HCT116 (cell line): Measurements from ENCODE around the gene TTC6. TPM values are rescaled to one million over a fixed set of nuclear protein-coding genes. Genes with fewer than 3 reads are reported as not detected.

Experiments
- ATAC-seq: fragments of 200-7000 bp; cut with Tn5 transposase; 2 replicates; pipeline ENCODE4 v1.9.1; 2020; ENCODE audit warnings: mild to moderate bottlenecking, moderate library complexity
- BruUV-seq: library from RNA; stranded (reverse); fragments of 400-500 nt; replicated peaks from 2 replicates; lab custom pipeline; 2021; lab: Mats Ljungman, UMichigan
- CTCF ChIA-PET: fragments of 300-600 bp; sonication (Branson Sonifier 250); formaldehyde crosslinking; loops from one replicate; lab custom pipeline; 2021; ENCODE audit warnings: antibody characterized with exemption; lab: Charles Lee
- POLR2A ChIA-PET: fragments of 300-600, 350-600 bp; sonication (Branson Sonifier 250); formaldehyde crosslinking; loops from one replicate; lab custom pipeline; 2021; ENCODE audit warnings: antibody characterized with exemption; lab: Charles Lee
- RAD21 ChIA-PET, 2 experiments: fragments of 300-600 bp; sonication (Branson Sonifier 250); formaldehyde crosslinking; loops; one replicate each; lab custom pipeline; 2023; ENCODE audit warnings: low total read pairs in 2 of 2; ENCODE audit not compliant: uncharacterized antibody in 2 of 2, unreplicated experiment in 2 of 2, low non-redundant PET in 1 of 2; lab: Charles Lee
- DNase-seq: peaks from one replicate; pipeline ENCODE4 v3.0.0-alpha.2; 2010; ENCODE audit warnings: low read depth, low spot score
- H2AFZ ChIP-seq: fragments of 200-600 bp; shearing (Covaris generic), sonication (generic); 2 replicates; pipeline ENCODE4 v1.6.1; 2017; ENCODE audit warnings: low read depth, mixed run types, mixed read lengths, antibody characterized with exemption, low read length; ENCODE audit not compliant: poor library complexity, severe bottlenecking
- H3K27ac ChIP-seq: 2 replicates; pipeline ENCODE4 v1.5.1; 2012; ENCODE audit warnings: low read depth, low read length
- H3K27me3 ChIP-seq: fragments of 200-600 bp; sonication (generic); 2 replicates; pipeline ENCODE4 v1.6.1; 2016; ENCODE audit warnings: mixed run types, low read length, mixed read lengths; ENCODE audit not compliant: insufficient read depth
- H3K36me3 ChIP-seq, 2 experiments: fragments of 200-500 bp in 1 of 2; fragments of 200-600 bp in 1 of 2; sonication (Bioruptor generic) in 1 of 2; sonication (generic) in 1 of 2; 2 replicates each; pipeline versions ENCODE4 v1.5.1 to v1.6.1; 2014 to 2016; ENCODE audit warnings: low read length in 2 of 2, inconsistent platforms in 1 of 2, mixed read lengths in 1 of 2, mixed run types in 1 of 2; ENCODE audit not compliant: insufficient read depth in 2 of 2, control insufficient read depth in 1 of 2
- H3K4me1 ChIP-seq, 2 experiments: fragments of 200-600 bp in 1 of 2; sonication (generic) in 1 of 2; 2 replicates each; pipeline versions ENCODE4 v1.5.1 to v1.6.1; 2012 to 2017; ENCODE audit warnings: low read length in 2 of 2, inconsistent platforms in 1 of 2, mild to moderate bottlenecking in 1 of 2, mixed read lengths in 1 of 2, mixed run types in 1 of 2, moderate library complexity in 1 of 2; ENCODE audit not compliant: insufficient read depth in 2 of 2, control insufficient read depth in 1 of 2
- H3K4me2 ChIP-seq: fragments of 200-600 bp; sonication (generic); 2 replicates; pipeline ENCODE4 v1.6.1; 2017; ENCODE audit warnings: mixed run types, low read length, mixed read lengths
- H3K4me3 ChIP-seq, 2 experiments: fragments of 200-600 bp in 1 of 2; sonication (generic) in 1 of 2; replicated peaks in 1 of 2; 2 replicates each; pipeline ENCODE4 v1.5.1; 2011 to 2016; ENCODE audit warnings: low read length in 2 of 2, control low read depth in 1 of 2, low read depth in 1 of 2, mild to moderate bottlenecking in 1 of 2, mixed read lengths in 1 of 2, mixed run types in 1 of 2
- H3K79me2 ChIP-seq: fragments of 200-600 bp; sonication (generic); 2 replicates; pipeline ENCODE4 v1.6.1; 2017; ENCODE audit warnings: mild to moderate bottlenecking, mixed run types, low read length, moderate library complexity, mixed read lengths; ENCODE audit not compliant: insufficient read depth
- H3K9ac ChIP-seq: fragments of 200-600 bp; sonication (generic); 2 replicates; pipeline ENCODE4 v1.6.1; 2016; ENCODE audit warnings: low read length, mixed read lengths
- H3K9me2 ChIP-seq: fragments of 200-600 bp; sonication (generic), shearing (Covaris generic); 2 replicates; pipeline ENCODE4 v1.6.1; 2017; ENCODE audit warnings: mixed run types, mild to moderate bottlenecking, moderate library complexity; ENCODE audit not compliant: insufficient read depth
- H3K9me3 ChIP-seq, 2 experiments: fragments of 200-500 bp in 1 of 2; fragments of 200-600 bp in 1 of 2; sonication (Bioruptor generic) in 1 of 2; sonication (generic) in 1 of 2; 2 replicates each; pipeline ENCODE4 v1.6.1; 2014 to 2017; ENCODE audit warnings: low read length in 2 of 2, mixed read lengths in 2 of 2, inconsistent platforms in 1 of 2, low read depth in 1 of 2, mild to moderate bottlenecking in 1 of 2, mixed run types in 1 of 2, moderate library complexity in 1 of 2; ENCODE audit not compliant: control insufficient read depth in 1 of 2, insufficient read depth in 1 of 2
- H4K20me1 ChIP-seq: fragments of 200-600 bp; sonication (generic), shearing (Covaris generic); 2 replicates; pipeline ENCODE4 v1.6.1; 2017; ENCODE audit warnings: mixed run types, mild to moderate bottlenecking, moderate library complexity; ENCODE audit not compliant: insufficient read depth
- CEBPB ChIP-seq: IDR thresholded peaks from 2 replicates; pipeline ENCODE4 v1.6.1; 2012; ENCODE audit warnings: low read depth
- EGR1 ChIP-seq: IDR thresholded peaks from 2 replicates; pipeline ENCODE4 v1.6.1; 2012; ENCODE audit warnings: low read depth
- FOSL1 ChIP-seq: IDR thresholded peaks from 2 replicates; pipeline ENCODE4 v1.6.1; 2012; ENCODE audit warnings: low read depth
- JUND ChIP-seq: IDR thresholded peaks from 2 replicates; pipeline ENCODE4 v1.6.1; 2012
- REST ChIP-seq: IDR thresholded peaks from 2 replicates; pipeline ENCODE4 v1.6.1; 2012; ENCODE audit warnings: low read depth
- SRF ChIP-seq: IDR thresholded peaks from 2 replicates; pipeline ENCODE4 v1.6.1; 2012; ENCODE audit warnings: low read depth
- TCF7L2 ChIP-seq: IDR thresholded peaks from 2 replicates; pipeline ENCODE4 v1.7.0; 2011; ENCODE audit warnings: borderline replicate concordance, inconsistent platforms; ENCODE audit not compliant: insufficient read depth, insufficient read length; ENCODE audit errors: extremely low read depth
- YY1 ChIP-seq: IDR thresholded peaks from 2 replicates; pipeline ENCODE4 v1.6.1; 2011; ENCODE audit warnings: low read length, low read depth, moderate library complexity, mild to moderate bottlenecking; ENCODE audit not compliant: insufficient replicate concordance; ENCODE audit errors: extremely low read depth
- ZFX ChIP-seq: fragments of 450-650 bp; IDR thresholded peaks from 2 replicates; pipeline ENCODE4 v1.6.1; 2017
- intact Hi-C: fragments of 100-400 bp; cut with micrococcal nuclease; formaldehyde crosslinking; loops from 2 replicates; pipeline ENCODE4 v1.10.0; 2022
- total RNA-seq: library from RNA; stranded (reverse); gene quantifications from one replicate; pipeline ENCODE4 v1.2.1, GENCODE V29; 2021; ENCODE audit not compliant: unreplicated experiment

The TTC6 gene
- total RNA-seq, 1 experiment from 2014 or later: 0.10 TPM

GRCh38 chr14:37586797-37587130, 8.7 kb upstream of the TTC6 start:
- Histone ChIP-seq H3K9me3 (no peaks in the 10 kb centered on the region), H3K9me2 (no peaks in the 10 kb centered on the region), H4K20me1 (no peaks in the 10 kb centered on the region), H3K27ac (no peak overlapping the region), H3K27me3 (no peaks in the 10 kb centered on the region), H3K4me3 (no peak overlapping the region), H3K36me3 (no peaks in the 10 kb centered on the region), H3K79me2 (no peaks in the 10 kb centered on the region), H2AFZ (no peak overlapping the region), H3K9ac (no peak overlapping the region), H3K4me1 (peaks cover 5 to 26% of the 10 kb centered on the region in 2 experiments), H3K4me2 (no peak overlapping the region)
- ChIA-PET RAD21 (no interaction called here), POLR2A (no interaction called here), CTCF (no interaction called here)
- TF ChIP-seq SRF (no peak), ZFX (no peak), FOSL1 (no peak), CEBPB (no peak), EGR1 (no peak), TCF7L2 (no peak), JUND (no peak), REST (no peak), YY1 (no peak)
- no peak for ATAC-seq
- intact Hi-C loops: no loop called here
- no TSS peak for BruUV-seq
- no peak for DNase-seq
